HG02759 (cell line): Measurements from ENCODE around the gene LRRFIP1.
"Not testable (repeated sequence)": the region's sequence is repeated elsewhere in the genome, so short reads cannot be mapped to it uniquely, and the experiment has no call there.

Experiments
- ATAC-seq: cut with Tn5 transposase; IDR thresholded peaks from one replicate; pipeline ENCODE4 v1.9.1; 2021; ENCODE audit warnings: mild to moderate bottlenecking, moderate library complexity; ENCODE audit not compliant: unreplicated experiment

Gene LRRFIP1

GRCh38 chr2:237682856-237683670 is 55.7 kb downstream of the LRRFIP1 start:
- no peak for ATAC-seq

GRCh38 chr2:237685408-237685807 is 58.0 kb downstream of the LRRFIP1 start:
- ATAC-seq = no peak

- ATAC-seq = no peak
Observed at GRCh38 chr2:237686659-237687136, 59.3 kb downstream of the LRRFIP1 start.

- no peak for ATAC-seq
Observed at GRCh38 chr2:237688081-237688480, 60.7 kb downstream of the LRRFIP1 start.

- ATAC-seq = not testable (repeated sequence)
Observed at GRCh38 chr2:237688541-237688940, 61.2 kb downstream of the LRRFIP1 start.

GRCh38 chr2:237689336-237690131 is 62.1 kb downstream of the LRRFIP1 start:
- ATAC-seq = no peak

- peak; percentile 37 for ATAC-seq
Observed at GRCh38 chr2:237691029-237691907, 63.9 kb downstream of the LRRFIP1 start.

GRCh38 chr2:237691908-237692600 is 64.7 kb downstream of the LRRFIP1 start:
- peak; percentile 56 for ATAC-seq

- no peak for ATAC-seq
Observed at GRCh38 chr2:237692601-237693290, 65.4 kb downstream of the LRRFIP1 start.

GRCh38 chr2:237693291-237693994 is 66.1 kb downstream of the LRRFIP1 start:
- ATAC-seq = no peak

- ATAC-seq = no peak
Observed at GRCh38 chr2:237694415-237695194, 67.2 kb downstream of the LRRFIP1 start.

GRCh38 chr2:237695201-237695780 is 67.9 kb downstream of the LRRFIP1 start:
- no peak for ATAC-seq

- ATAC-seq = peak; percentile 36
Observed at GRCh38 chr2:237696461-237696860, 69.1 kb downstream of the LRRFIP1 start.

- no peak for ATAC-seq
Observed at GRCh38 chr2:237697586-237698357, 70.4 kb downstream of the LRRFIP1 start.

- no peak for ATAC-seq
Observed at GRCh38 chr2:237698358-237698694, 70.9 kb downstream of the LRRFIP1 start.

GRCh38 chr2:237699870-237700511 is 72.6 kb downstream of the LRRFIP1 start:
- no peak for ATAC-seq

- peak; percentile 37 for ATAC-seq
Observed at GRCh38 chr2:237700512-237701032, 73.2 kb downstream of the LRRFIP1 start.
